GM23248 (cell line): ENCODE data around the gene NECAB3.

Experiments
- EZH2 ChIP-seq: fragments of 200-600 bp; sonication (generic); IDR thresholded peaks from 2 replicates; pipeline ENCODE4 v1.6.1; 2018; ENCODE audit warnings: antibody characterized with exemption, mild to moderate bottlenecking; ENCODE audit not compliant: insufficient read depth, poor library complexity, severe bottlenecking
- EZH2phosphoT487 ChIP-seq: fragments of 200-600 bp; sonication (generic); IDR thresholded peaks from 2 replicates; pipeline ENCODE4 v1.6.1; 2018; ENCODE audit warnings: antibody characterized with exemption, moderate library complexity, mild to moderate bottlenecking, low read depth; ENCODE audit not compliant: insufficient read depth

- no peak for TF ChIP-seq EZH2phosphoT487
- no peak for TF ChIP-seq EZH2
Observed at GRCh38 chr20:33612001-33612400, 62.2 kb downstream of the NECAB3 start.
